GM12873 (cell line): ENCODE measurements around the gene PEAK3.

ENCODE experiments used
- TF ChIP-seq, protein P1 (sequence below): IDR thresholded peaks from 2 replicates; pipeline ENCODE4 v1.5.1; 2012; ENCODE audit warnings: low read depth, mild to moderate bottlenecking, moderate library complexity, low read length, control low read depth; ENCODE audit not compliant: insufficient read depth; ENCODE audit errors: missing control alignments

The PEAK3 gene

DNA sequence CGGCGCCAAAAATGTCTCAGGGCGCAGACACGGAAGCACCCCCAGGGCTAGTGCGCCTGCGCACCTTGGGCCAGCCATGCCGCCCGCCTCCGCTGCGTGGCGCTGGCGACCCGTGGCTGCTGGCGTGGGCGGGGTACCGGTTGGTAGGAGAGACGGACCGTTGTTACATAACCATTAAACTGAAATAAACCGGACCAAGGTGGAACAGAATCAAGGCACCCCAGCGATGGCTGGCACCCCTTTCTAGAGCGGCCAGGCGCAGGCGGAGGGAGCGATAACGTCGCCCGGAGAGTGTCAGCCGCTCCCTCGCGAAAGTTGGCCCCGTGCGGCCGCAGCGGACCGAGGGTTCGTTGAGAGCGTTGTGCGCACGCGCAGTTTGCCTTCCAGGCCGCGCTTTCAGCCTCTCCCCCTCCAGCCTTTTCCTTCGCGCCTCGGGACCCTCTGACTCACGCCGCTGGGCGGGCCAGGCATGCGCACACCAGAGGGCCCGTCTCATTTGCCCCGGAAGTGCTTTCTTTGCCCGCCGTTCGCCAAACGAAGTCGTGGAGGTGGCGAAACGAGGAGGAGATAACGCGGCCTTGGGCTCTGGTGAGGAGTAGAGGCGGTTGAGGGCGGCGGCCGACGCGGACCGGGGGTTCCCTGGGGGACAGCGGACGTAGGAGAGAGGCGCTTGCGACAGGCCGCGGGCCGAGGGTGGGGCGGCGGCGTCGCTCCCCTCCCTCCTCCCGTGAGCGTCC lies 45.5 kb downstream of the PEAK3 start, which contains the start of the genes PLEKHJ1 and SF3A2:
PLEKHJ1 (minus strand) TSS at position 16 of the 737 bp plus-strand sequence. CDS start 81 bp downstream, outside the sequence.
SF3A2 (plus strand) TSS at position 511 of the 737 bp plus-strand sequence. CDS start 6,595 bp downstream, outside the sequence.
- TF ChIP-seq, protein P1, sequence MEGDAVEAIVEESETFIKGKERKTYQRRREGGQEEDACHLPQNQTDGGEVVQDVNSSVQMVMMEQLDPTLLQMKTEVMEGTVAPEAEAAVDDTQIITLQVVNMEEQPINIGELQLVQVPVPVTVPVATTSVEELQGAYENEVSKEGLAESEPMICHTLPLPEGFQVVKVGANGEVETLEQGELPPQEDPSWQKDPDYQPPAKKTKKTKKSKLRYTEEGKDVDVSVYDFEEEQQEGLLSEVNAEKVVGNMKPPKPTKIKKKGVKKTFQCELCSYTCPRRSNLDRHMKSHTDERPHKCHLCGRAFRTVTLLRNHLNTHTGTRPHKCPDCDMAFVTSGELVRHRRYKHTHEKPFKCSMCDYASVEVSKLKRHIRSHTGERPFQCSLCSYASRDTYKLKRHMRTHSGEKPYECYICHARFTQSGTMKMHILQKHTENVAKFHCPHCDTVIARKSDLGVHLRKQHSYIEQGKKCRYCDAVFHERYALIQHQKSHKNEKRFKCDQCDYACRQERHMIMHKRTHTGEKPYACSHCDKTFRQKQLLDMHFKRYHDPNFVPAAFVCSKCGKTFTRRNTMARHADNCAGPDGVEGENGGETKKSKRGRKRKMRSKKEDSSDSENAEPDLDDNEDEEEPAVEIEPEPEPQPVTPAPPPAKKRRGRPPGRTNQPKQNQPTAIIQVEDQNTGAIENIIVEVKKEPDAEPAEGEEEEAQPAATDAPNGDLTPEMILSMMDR: peak; percentile 98

- TF ChIP-seq, protein P1: no peak
These were observed 46.0 kb downstream of the PEAK3 start for GRCh38 chr19:2236064-2236313.

GRCh38 chr19:2235381-2236063 lies 46.5 kb downstream of the PEAK3 start:
- TF ChIP-seq, protein P1: no peak

DNA sequence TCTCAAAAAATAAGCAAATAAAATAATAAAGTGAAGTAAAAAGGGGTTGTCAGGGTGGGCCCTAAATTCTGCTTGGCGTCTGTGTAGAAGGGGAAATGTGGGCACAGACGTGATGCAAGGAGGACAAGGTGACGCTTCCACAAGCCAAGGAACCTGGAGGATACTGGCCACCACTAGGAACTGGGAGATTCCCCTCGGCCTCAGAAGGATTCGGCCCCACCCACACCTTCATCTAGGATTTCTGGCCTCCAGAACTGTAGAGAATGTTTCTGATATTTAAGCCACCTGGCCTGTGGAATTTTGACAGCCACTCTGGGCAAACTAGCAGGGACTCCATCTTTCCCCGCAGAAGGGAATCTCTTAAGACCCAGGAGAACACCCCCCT lies 47.0 kb downstream of the PEAK3 start:
- TF ChIP-seq, protein P1: no peak

GRCh38 chr19:2233601-2234280 lies 48.2 kb downstream of the PEAK3 start:
- TF ChIP-seq, protein P1: no peak

DNA sequence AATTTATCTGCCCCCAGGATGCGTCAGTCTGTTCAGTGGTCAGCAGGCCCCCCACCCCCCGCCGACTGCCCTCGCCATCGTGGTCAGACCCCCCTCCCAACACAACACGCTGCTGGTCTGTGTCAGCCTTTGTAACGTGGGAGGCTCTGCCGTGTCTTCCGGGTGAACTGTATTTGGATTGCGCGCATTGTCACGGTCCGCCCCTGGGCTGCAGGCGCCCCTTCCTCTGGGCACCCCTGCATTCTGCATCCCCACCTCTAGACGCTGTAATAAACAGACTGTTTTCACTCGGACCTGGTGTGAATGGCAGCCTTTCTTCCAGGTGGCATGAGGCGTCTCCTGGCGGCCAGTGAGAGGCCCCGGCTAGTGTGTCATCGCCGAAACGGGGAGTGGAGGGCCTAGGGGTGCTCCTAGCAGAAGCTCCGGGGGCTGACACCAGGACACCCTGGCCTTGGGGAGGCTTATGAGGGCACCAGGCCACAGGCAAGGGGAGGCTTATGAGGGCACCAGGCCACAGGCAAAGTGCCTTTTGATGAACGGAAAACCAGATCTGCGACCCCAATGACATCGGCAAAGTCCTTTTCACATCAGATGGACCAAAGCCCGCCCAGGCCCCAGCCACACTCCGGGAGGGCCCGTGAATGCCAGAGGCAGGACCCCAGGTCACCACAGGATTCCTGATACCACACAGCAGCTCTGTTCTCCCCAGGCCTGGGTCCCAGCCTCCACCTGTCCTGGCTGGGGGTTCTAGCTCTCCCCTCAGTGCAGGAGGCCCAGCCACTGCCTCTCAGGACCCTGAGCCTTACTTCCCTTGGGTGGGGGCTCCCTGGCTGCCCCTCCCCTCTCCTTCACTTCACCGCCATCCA lies 49.5 kb downstream of the PEAK3 start:
- TF ChIP-seq, protein P1: no peak
